Measurements from ENCODE around the gene EFCAB11.

GRCh38 chr14:89947344-89947743 lies 7.2 kb downstream of the EFCAB11 start:
- TF ChIP-seq CTCF (IDR thresholded peaks at IDR 0.05) (no peak), POLR2A (IDR thresholded peaks at IDR 0.05) (no peak), POLR2AphosphoS5 (IDR thresholded peaks at IDR 0.05) (no peak)

Data from breast epithelium (tissue), 3 donors.